Measurements from ENCODE around the gene HPCAL1.

The HPCAL1 gene

DNA sequence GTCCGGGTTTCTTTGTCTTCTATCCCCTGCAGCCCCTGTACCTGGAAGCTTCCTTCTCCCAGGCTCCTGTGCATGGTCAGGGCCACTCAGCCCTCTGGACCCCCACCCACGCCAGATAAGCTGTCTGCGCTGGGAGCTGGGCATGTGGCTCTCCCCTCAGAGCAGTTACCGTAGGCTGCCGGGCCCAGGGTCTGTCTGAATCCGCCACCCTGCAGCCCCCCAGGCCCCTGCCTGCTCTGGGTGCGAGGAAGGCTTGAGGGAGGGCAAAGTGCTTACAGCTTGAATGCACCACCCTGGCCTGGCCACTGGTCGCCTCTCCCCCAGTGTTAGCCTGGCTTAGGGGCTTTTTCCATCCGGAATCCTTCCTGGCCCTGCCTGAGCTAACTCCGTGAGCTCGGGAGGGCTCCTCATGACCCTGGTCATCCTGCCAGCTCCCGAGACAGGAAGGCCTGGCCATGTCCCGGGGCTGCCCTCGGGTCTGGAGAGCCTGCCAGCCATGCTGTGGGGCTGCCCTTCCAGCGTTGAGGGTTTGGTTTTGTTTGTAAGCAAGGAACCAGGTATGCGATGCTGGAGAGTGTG lies 94.7 kb downstream of the HPCAL1 start:
- no peak for DNase-seq (ENCODE audit: low read depth in 2 of 2)
- TF ChIP-seq, protein P1, sequence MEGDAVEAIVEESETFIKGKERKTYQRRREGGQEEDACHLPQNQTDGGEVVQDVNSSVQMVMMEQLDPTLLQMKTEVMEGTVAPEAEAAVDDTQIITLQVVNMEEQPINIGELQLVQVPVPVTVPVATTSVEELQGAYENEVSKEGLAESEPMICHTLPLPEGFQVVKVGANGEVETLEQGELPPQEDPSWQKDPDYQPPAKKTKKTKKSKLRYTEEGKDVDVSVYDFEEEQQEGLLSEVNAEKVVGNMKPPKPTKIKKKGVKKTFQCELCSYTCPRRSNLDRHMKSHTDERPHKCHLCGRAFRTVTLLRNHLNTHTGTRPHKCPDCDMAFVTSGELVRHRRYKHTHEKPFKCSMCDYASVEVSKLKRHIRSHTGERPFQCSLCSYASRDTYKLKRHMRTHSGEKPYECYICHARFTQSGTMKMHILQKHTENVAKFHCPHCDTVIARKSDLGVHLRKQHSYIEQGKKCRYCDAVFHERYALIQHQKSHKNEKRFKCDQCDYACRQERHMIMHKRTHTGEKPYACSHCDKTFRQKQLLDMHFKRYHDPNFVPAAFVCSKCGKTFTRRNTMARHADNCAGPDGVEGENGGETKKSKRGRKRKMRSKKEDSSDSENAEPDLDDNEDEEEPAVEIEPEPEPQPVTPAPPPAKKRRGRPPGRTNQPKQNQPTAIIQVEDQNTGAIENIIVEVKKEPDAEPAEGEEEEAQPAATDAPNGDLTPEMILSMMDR (IDR thresholded peaks at IDR 0.05; ENCODE audit: low read depth, low read length), result no peak
- H3K4me3 ChIP-seq (replicated peaks in 1 of 2; ENCODE audit: low read depth in 2 of 2, low read length in 2 of 2), result no peak overlapping the region

DNA sequence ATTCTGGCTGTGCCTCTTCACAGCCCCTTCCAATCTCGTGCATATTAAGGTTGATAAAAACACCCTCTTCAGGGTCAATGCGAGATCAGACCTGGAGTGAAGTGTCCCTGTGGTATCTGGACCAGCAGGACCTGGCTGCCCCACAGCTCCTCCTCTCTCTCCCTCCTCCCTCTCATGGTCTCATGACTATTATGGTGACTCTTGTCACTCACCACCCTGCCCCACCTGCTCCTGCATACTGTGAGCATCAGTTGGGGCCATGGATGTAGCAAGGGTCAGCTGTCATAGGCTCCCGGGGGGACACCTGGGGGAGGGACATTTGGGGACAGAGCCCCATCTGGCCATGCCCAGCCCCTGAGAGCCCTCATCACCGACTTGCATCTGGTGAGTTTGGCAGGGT lies 95.2 kb downstream of the HPCAL1 start:
- TF ChIP-seq, protein P1 (IDR thresholded peaks at IDR 0.05; ENCODE audit: low read depth, low read length), result no peak
- H3K4me3 ChIP-seq (replicated peaks in 1 of 2; ENCODE audit: low read depth in 2 of 2, low read length in 2 of 2), result no peak overlapping the region
- DNase-seq (ENCODE audit: low read depth in 2 of 2), result no peak

DNA sequence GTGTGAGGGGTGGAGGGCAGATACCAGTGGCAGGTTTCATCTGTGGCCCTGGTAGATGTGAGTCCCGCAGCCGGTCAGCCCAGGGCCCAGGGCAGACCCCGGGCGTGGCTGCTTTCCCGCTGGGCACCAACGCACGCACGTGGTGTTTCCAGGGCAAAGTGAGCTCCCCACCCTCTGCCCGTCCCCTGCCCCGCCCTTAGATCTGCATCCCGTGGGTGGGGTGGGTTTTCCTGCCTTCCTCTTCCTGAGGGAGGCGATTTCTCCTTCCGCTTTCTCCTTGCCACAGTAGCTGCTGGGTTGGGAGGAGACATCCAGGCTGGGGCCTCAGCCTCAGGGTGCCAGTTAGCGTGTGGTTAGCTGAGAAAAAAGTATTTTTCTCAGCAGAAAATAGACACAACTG lies 95.8 kb downstream of the HPCAL1 start:
- TF ChIP-seq, protein P1 (IDR thresholded peaks at IDR 0.05; ENCODE audit: low read depth, low read length), result no peak
- no peak for DNase-seq (ENCODE audit: low read depth in 2 of 2)
- no peak overlapping the region for H3K4me3 ChIP-seq (replicated peaks in 1 of 2; ENCODE audit: low read depth in 2 of 2, low read length in 2 of 2)

DNA sequence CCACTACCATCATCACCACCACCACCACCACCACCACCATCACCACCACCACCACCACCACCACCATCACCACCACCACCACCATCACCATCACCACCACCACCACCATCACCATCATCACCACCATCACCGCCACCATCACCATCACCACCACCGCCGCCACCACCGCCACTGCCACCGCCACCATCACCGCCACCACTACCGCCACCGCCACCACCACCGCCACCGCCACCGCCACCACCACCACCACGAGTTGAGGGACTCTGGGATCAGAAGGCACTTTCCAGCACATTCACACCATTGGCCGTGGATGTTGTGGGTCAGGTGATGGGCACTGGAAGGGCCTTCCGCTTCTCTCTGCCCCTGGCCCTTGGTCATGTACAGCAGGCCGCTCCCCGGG lies 96.7 kb downstream of the HPCAL1 start:
- TF ChIP-seq, protein P1 (IDR thresholded peaks at IDR 0.05; ENCODE audit: low read depth, low read length), result no peak
- no peak overlapping the region for H3K4me3 ChIP-seq (replicated peaks in 1 of 2; ENCODE audit: low read depth in 2 of 2, low read length in 2 of 2)
- no peak for DNase-seq (ENCODE audit: low read depth in 2 of 2)

DNA sequence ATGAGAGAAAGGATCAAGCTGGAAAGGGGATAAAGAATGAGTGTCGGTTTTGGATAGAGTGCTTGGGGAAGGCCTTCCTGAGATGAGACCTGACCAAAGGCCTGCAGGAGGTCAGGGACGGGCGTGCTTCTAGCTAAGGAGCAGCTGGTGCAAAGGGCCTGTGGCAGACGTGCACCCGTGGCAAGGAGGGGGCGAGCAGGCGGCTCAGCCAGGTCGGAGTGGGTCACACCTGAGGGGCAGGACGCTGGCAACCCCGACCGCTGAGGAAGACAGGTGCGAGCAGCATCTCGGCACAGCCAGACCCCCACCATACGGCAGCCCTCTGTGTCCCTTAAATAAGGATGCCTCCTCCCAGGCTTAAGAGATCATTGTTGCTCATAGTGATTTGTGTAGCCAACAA lies 97.3 kb downstream of the HPCAL1 start:
- TF ChIP-seq, protein P1 (IDR thresholded peaks at IDR 0.05; ENCODE audit: low read depth, low read length), result no peak
- no peak overlapping the region for H3K4me3 ChIP-seq (replicated peaks in 1 of 2; ENCODE audit: low read depth in 2 of 2, low read length in 2 of 2)
- DNase-seq (ENCODE audit: low read depth in 2 of 2), result no peak

DNA sequence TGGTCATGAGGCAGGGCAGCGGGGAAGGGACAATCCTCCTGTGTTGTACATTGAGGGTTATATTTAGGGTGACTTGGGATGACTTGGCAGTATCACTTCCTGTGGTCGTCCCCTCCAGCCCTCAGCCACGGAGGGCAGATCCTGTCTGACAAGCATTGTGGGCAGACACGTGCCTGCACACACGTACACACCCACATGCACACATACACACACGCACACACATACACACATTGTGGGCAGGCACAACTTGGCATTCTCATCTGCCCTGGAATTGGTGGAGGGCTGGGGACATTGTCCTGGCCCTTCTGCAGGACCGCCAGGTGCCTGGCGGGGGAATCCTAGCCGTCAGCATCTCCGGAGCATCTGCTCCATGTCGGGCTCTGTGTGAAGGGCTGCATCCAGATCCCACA lies 97.9 kb downstream of the HPCAL1 start:
- H3K4me3 ChIP-seq (replicated peaks in 1 of 2; ENCODE audit: low read depth in 2 of 2, low read length in 2 of 2), result no peak overlapping the region
- TF ChIP-seq, protein P1 (IDR thresholded peaks at IDR 0.05; ENCODE audit: low read depth, low read length), result no peak
- no peak for DNase-seq (ENCODE audit: low read depth in 2 of 2)
